Calu3 (cell line): ENCODE measurements around the gene LDLRAD4. TPM values are rescaled to one million over a fixed set of nuclear protein-coding genes. Genes with fewer than 3 reads are reported as not detected.

ENCODE experiments used
- BruUV-seq: library from RNA; stranded (reverse); fragments of 400-500 nt; replicated peaks from 2 replicates; lab custom pipeline; 2021; lab: Mats Ljungman, UMichigan
- CTCF ChIA-PET: fragments of 300-600 bp; sonication (Branson Sonifier 250); formaldehyde crosslinking; loops from one replicate; lab custom pipeline; 2022; ENCODE audit warnings: antibody characterized with exemption; lab: Charles Lee
- DNase-seq: peaks from one replicate; pipeline ENCODE4 v3.0.0; 2022
- H3K27ac Mint-ChIP-seq: one replicate; pipeline ENCODE4 v1.8.0; 2022; ENCODE audit warnings: mixed read lengths; ENCODE audit not compliant: unreplicated experiment
- H3K27me3 Mint-ChIP-seq: one replicate; pipeline ENCODE4 v1.8.0; 2022; ENCODE audit warnings: mixed read lengths; ENCODE audit not compliant: unreplicated experiment
- H3K36me3 Mint-ChIP-seq: one replicate; pipeline ENCODE4 v1.8.0; 2022; ENCODE audit warnings: mild to moderate bottlenecking, moderate library complexity, mixed read lengths; ENCODE audit not compliant: insufficient read depth, unreplicated experiment
- H3K4me1 Mint-ChIP-seq: one replicate; pipeline ENCODE4 v1.8.0; 2022; ENCODE audit warnings: mild to moderate bottlenecking, low read depth, mixed read lengths; ENCODE audit not compliant: unreplicated experiment
- H3K4me3 Mint-ChIP-seq: one replicate; pipeline ENCODE4 v1.8.0; 2022; ENCODE audit warnings: mild to moderate bottlenecking, low read depth, moderate library complexity, mixed read lengths; ENCODE audit not compliant: unreplicated experiment
- H3K9me3 Mint-ChIP-seq: one replicate; pipeline ENCODE4 v1.8.0; 2022; ENCODE audit warnings: low read depth, mixed read lengths; ENCODE audit not compliant: unreplicated experiment
- CTCF ChIP-seq: fragments of 200-600 bp; IDR thresholded peaks from one replicate; pipeline ENCODE4 v1.8.0; 2022; ENCODE audit warnings: antibody characterized with exemption; ENCODE audit not compliant: unreplicated experiment
- intact Hi-C: fragments of 100-400 bp; cut with micrococcal nuclease; formaldehyde crosslinking; loops from one replicate; pipeline ENCODE4 v1.10.0; 2022; ENCODE audit not compliant: unreplicated experiment
- total RNA-seq: library from RNA; stranded (reverse); gene quantifications from 2 replicates; pipeline ENCODE4 v1.2.3, GENCODE V29; 2022

The LDLRAD4 gene
- total RNA-seq, 1 experiment from 2014 or later = 0.50 TPM

- TF ChIP-seq CTCF = no peak
- Mint-ChIP-seq H3K27ac (no peak overlapping the region), H3K9me3 (no peaks in the 10 kb centered on the region), H3K4me1 (peaks cover 8% of the 10 kb centered on the region), H3K4me3 (no peak overlapping the region), H3K36me3 (no peaks in the 10 kb centered on the region), H3K27me3 (peaks cover 65% of the 10 kb centered on the region)
- CTCF ChIA-PET = interaction anchor here (0.7 kb wide), 1 partner anchor 9 kb away, joined by 3 read pairs; no protein-coding TSS in a partner anchor
- no peak for DNase-seq
- no TSS peak for BruUV-seq
- intact Hi-C loops = loop anchor here (10.0 kb wide), 1 partner anchor 58 kb away; the partner anchor contains the start of gene LDLRAD4
These were observed 53.9 kb downstream of the LDLRAD4 start for GRCh38 chr18:13272416-13272815.

- no peaks in the 10 kb centered on the region for H3K36me3 Mint-ChIP-seq
- no peak overlapping the region for H3K27ac Mint-ChIP-seq
- no peaks in the 10 kb centered on the region for H3K9me3 Mint-ChIP-seq
- no peak for DNase-seq
- peaks cover 65% of the 10 kb centered on the region for H3K27me3 Mint-ChIP-seq
- no peak overlapping the region for H3K4me3 Mint-ChIP-seq
- intact Hi-C loops = loop anchor here (10.0 kb wide), 1 partner anchor 59 kb away; the partner anchor contains the start of gene LDLRAD4
- BruUV-seq = no TSS peak
- no peak for TF ChIP-seq CTCF
- H3K4me1 Mint-ChIP-seq = no peaks in the 10 kb centered on the region
- CTCF ChIA-PET = no interaction called here
These were observed 55.2 kb downstream of the LDLRAD4 start for GRCh38 chr18:13273800-13274199.

GRCh38 chr18:13275075-13275474 is 56.5 kb downstream of the LDLRAD4 start:
- H3K9me3 Mint-ChIP-seq = no peaks in the 10 kb centered on the region
- BruUV-seq = no TSS peak
- H3K4me1 Mint-ChIP-seq = no peaks in the 10 kb centered on the region
- H3K27me3 Mint-ChIP-seq = peaks cover 54% of the 10 kb centered on the region
- intact Hi-C loops = loop anchor here (10.0 kb wide), 1 partner anchor 60 kb away; the partner anchor contains the start of gene LDLRAD4
- H3K36me3 Mint-ChIP-seq = no peaks in the 10 kb centered on the region
- CTCF ChIA-PET = no interaction called here
- TF ChIP-seq CTCF = no peak
- DNase-seq = no peak
- no peak overlapping the region for H3K27ac Mint-ChIP-seq
- H3K4me3 Mint-ChIP-seq = no peak overlapping the region

- Mint-ChIP-seq H3K27me3 (peaks cover 52% of the 10 kb centered on the region), H3K27ac (no peak overlapping the region), H3K9me3 (no peaks in the 10 kb centered on the region), H3K4me3 (no peak overlapping the region), H3K4me1 (no peaks in the 10 kb centered on the region), H3K36me3 (no peaks in the 10 kb centered on the region)
- DNase-seq = no peak
- CTCF ChIA-PET = no interaction called here
- no peak for TF ChIP-seq CTCF
- intact Hi-C loops = loop anchor here (10.0 kb wide), 1 partner anchor 62 kb away; the partner anchor contains the start of gene LDLRAD4
- BruUV-seq = no TSS peak
These were observed 58.3 kb downstream of the LDLRAD4 start for GRCh38 chr18:13276530-13277520.
